ENCODE data around the gene SLC22A7.

- TF ChIP-seq, protein P1, sequence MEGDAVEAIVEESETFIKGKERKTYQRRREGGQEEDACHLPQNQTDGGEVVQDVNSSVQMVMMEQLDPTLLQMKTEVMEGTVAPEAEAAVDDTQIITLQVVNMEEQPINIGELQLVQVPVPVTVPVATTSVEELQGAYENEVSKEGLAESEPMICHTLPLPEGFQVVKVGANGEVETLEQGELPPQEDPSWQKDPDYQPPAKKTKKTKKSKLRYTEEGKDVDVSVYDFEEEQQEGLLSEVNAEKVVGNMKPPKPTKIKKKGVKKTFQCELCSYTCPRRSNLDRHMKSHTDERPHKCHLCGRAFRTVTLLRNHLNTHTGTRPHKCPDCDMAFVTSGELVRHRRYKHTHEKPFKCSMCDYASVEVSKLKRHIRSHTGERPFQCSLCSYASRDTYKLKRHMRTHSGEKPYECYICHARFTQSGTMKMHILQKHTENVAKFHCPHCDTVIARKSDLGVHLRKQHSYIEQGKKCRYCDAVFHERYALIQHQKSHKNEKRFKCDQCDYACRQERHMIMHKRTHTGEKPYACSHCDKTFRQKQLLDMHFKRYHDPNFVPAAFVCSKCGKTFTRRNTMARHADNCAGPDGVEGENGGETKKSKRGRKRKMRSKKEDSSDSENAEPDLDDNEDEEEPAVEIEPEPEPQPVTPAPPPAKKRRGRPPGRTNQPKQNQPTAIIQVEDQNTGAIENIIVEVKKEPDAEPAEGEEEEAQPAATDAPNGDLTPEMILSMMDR (IDR thresholded peaks at IDR 0.05; ENCODE audit: low read depth, low read length): no peak
- TF ChIP-seq EZH2phosphoT487 (IDR thresholded peaks at IDR 0.05; ENCODE audit: low read depth): no peak
Measured at GRCh38 chr6:43292763-43293318, 5.2 kb upstream of the SLC22A7 start.

Measured in OCI-LY3 (cell line).